OCI-LY3 (cell line): Measurements from ENCODE around the gene PLCB1.

Experiments
- H2AFZ ChIP-seq: fragments of 200-600, 300-600 bp; shearing (Covaris generic); 2 replicates; pipeline ENCODE4 v1.6.0; 2014; ENCODE audit warnings: antibody characterized with exemption, low read depth, low read length
- H3K27ac ChIP-seq: fragments of 200-600, 300-600 bp; sonication (generic); 2 replicates; pipeline ENCODE4 v1.5.1; 2014; ENCODE audit warnings: mild to moderate bottlenecking, low read length, moderate library complexity, mixed read lengths
- H3K27me3 ChIP-seq: fragments of 200-600, 300-600 bp; sonication (generic); 2 replicates; pipeline ENCODE4 v1.6.1; 2014; ENCODE audit warnings: low read depth, low read length, mixed read lengths
- H3K36me3 ChIP-seq: fragments of 200-600, 300-600 bp; sonication (generic); replicated peaks from 2 replicates; pipeline ENCODE3; 2014; ENCODE audit warnings: low read depth, low read length, mixed read lengths
- H3K4me1 ChIP-seq: fragments of 300-600, 200-600 bp; sonication (generic); 2 replicates; pipeline ENCODE4 v1.6.1; 2014; ENCODE audit warnings: low read length, mixed read lengths
- H3K4me2 ChIP-seq: fragments of 200-600, 300-600 bp; sonication (generic); 2 replicates; pipeline ENCODE4 v1.6.1; 2014; ENCODE audit warnings: low read length, mixed read lengths
- H3K4me3 ChIP-seq: fragments of 300-600, 200-600 bp; sonication (generic); 2 replicates; pipeline ENCODE4 v1.5.1; 2014; ENCODE audit warnings: antibody characterized with exemption, mild to moderate bottlenecking, low read length, moderate library complexity
- H3K79me2 ChIP-seq: fragments of 300-600, 200-600 bp; shearing (Covaris generic); 2 replicates; pipeline ENCODE4 v1.6.1; 2014; ENCODE audit warnings: mild to moderate bottlenecking, low read length, mixed read lengths
- H3K9ac ChIP-seq: fragments of 300-600, 200-600 bp; shearing (Covaris generic); 2 replicates; pipeline ENCODE4 v1.6.0; 2014; ENCODE audit warnings: mild to moderate bottlenecking, low read length, moderate library complexity
- H3K9me3 ChIP-seq: fragments of 200-600, 300-600 bp; shearing (Covaris generic); 2 replicates; pipeline ENCODE4 v1.6.1; 2014; ENCODE audit warnings: low read length, mixed read lengths; ENCODE audit not compliant: insufficient read depth
- H4K20me1 ChIP-seq: fragments of 200-600, 300-600 bp; sonication (generic); 2 replicates; pipeline ENCODE4 v1.6.1; 2016; ENCODE audit warnings: low read length, mixed read lengths; ENCODE audit not compliant: insufficient read depth
- CTCF ChIP-seq: fragments of 200-600, 300-600 bp; sonication (generic); IDR thresholded peaks from 2 replicates; pipeline ENCODE4 v1.5.1; 2014; ENCODE audit warnings: antibody characterized with exemption, low read length, low read depth
- EZH2phosphoT487 ChIP-seq: fragments of 200-600 bp; shearing (Covaris generic); IDR thresholded peaks from 2 replicates; pipeline ENCODE4 v1.6.1; 2018; ENCODE audit warnings: antibody characterized with exemption, mixed run types, low read depth

PLCB1 gene

GRCh38 chr20:8196096-8196495 lies 64.0 kb downstream of the PLCB1 start:
- Histone ChIP-seq H3K4me1 (no peaks in the 10 kb centered on the region), H4K20me1 (no peaks in the 10 kb centered on the region), H3K4me2 (no peak overlapping the region), H3K79me2 (no peaks in the 10 kb centered on the region), H3K27ac (no peak overlapping the region), H3K9me3 (no peaks in the 10 kb centered on the region), H3K27me3 (peaks cover 3% of the 10 kb centered on the region; the same call in 1 of the 2 replicates), H3K9ac (no peak overlapping the region), H3K4me3 (no peak overlapping the region), H3K36me3 (no peaks in the 10 kb centered on the region), H2AFZ (no peak overlapping the region)
- TF ChIP-seq CTCF (no peak), EZH2phosphoT487 (no peak)

GRCh38 chr20:8200220-8200619 lies 68.2 kb downstream of the PLCB1 start:
- no peak overlapping the region for H3K9ac ChIP-seq
- H3K36me3 ChIP-seq: no peaks in the 10 kb centered on the region
- no peaks in the 10 kb centered on the region for H3K9me3 ChIP-seq
- H3K4me2 ChIP-seq: no peak overlapping the region
- no peaks in the 10 kb centered on the region for H4K20me1 ChIP-seq
- no peak overlapping the region for H2AFZ ChIP-seq
- H3K27me3 ChIP-seq: peaks cover 3% of the 10 kb centered on the region; the same call in 1 of the 2 replicates
- no peak overlapping the region for H3K27ac ChIP-seq
- no peak for TF ChIP-seq EZH2phosphoT487
- no peak for TF ChIP-seq CTCF
- no peak overlapping the region for H3K4me3 ChIP-seq
- H3K79me2 ChIP-seq: no peaks in the 10 kb centered on the region
- H3K4me1 ChIP-seq: no peaks in the 10 kb centered on the region

- H3K36me3 ChIP-seq: no peaks in the 10 kb centered on the region
- no peak overlapping the region for H3K4me3 ChIP-seq
- no peak overlapping the region for H3K9ac ChIP-seq
- TF ChIP-seq EZH2phosphoT487 (no peak), CTCF (no peak)
- H3K9me3 ChIP-seq: no peaks in the 10 kb centered on the region
- no peak overlapping the region for H3K27ac ChIP-seq
- H3K4me2 ChIP-seq: no peak overlapping the region
- no peaks in the 10 kb centered on the region for H4K20me1 ChIP-seq
- H3K79me2 ChIP-seq: no peaks in the 10 kb centered on the region
- H3K4me1 ChIP-seq: no peaks in the 10 kb centered on the region
- peaks cover 3% of the 10 kb centered on the region; the same call in 1 of the 2 replicates for H3K27me3 ChIP-seq
- H2AFZ ChIP-seq: no peak overlapping the region
Measured at GRCh38 chr20:8203366-8203765, 71.3 kb downstream of the PLCB1 start.

- H3K4me2 ChIP-seq: no peak overlapping the region
- TF ChIP-seq EZH2phosphoT487: no peak
- TF ChIP-seq CTCF: no peak
- peaks cover 3% of the 10 kb centered on the region for H3K27me3 ChIP-seq
- H3K27ac ChIP-seq: no peak overlapping the region
- H2AFZ ChIP-seq: no peak overlapping the region
- peaks cover 5% of the 10 kb centered on the region for H3K4me1 ChIP-seq
- H3K36me3 ChIP-seq: no peaks in the 10 kb centered on the region
- no peaks in the 10 kb centered on the region for H3K9me3 ChIP-seq
- H3K9ac ChIP-seq: no peak overlapping the region
- no peaks in the 10 kb centered on the region for H3K79me2 ChIP-seq
- no peaks in the 10 kb centered on the region for H4K20me1 ChIP-seq
- no peak overlapping the region for H3K4me3 ChIP-seq
Measured at GRCh38 chr20:8205996-8206395, 73.9 kb downstream of the PLCB1 start.
